NB4 (cell line): ENCODE results near the gene SOHLH1.

ENCODE experiments used
- CTCF ChIP-seq: IDR thresholded peaks from one replicate; pipeline ENCODE4 v1.5.1; 2012; ENCODE audit warnings: low read depth, low read length
- MYC ChIP-seq: IDR thresholded peaks from 2 replicates; pipeline ENCODE4 v1.6.1; 2011; ENCODE audit warnings: low read depth, low read length
- POLR2A ChIP-seq: IDR thresholded peaks from 2 replicates; pipeline ENCODE4 v1.6.1; 2011; ENCODE audit warnings: mild to moderate bottlenecking; ENCODE audit not compliant: insufficient read length; ENCODE audit errors: extremely low read depth

- TF ChIP-seq CTCF (no peak), POLR2A (no peak), MYC (no peak)
Measured at GRCh38 chr9:135737840-135738521, 38.7 kb upstream of the SOHLH1 start.
